ENCODE data around the gene BEAN1.

- TF ChIP-seq POLR2AphosphoS5 (IDR thresholded peaks at IDR 0.05; ENCODE audit: low read depth, low read length) (no peak), POLR2A (IDR thresholded peaks at IDR 0.05; ENCODE audit: low read depth, low read length) (no peak)
These were observed 1.4 kb upstream of the BEAN1 start for GRCh38 chr16:66425651-66426050.

All from GM12891 (cell line).